HuH-7 (cell line): ENCODE measurements around the gene TMC2.
"Not testable (repeated sequence)": the region's sequence is repeated elsewhere in the genome, so short reads cannot be mapped to it uniquely, and the experiment has no call there.

ENCODE experiments used
- DNase-seq: peaks from one replicate; pipeline ENCODE4 v3.0.0; 2011; ENCODE audit warnings: low spot score

Gene TMC2, protein sequence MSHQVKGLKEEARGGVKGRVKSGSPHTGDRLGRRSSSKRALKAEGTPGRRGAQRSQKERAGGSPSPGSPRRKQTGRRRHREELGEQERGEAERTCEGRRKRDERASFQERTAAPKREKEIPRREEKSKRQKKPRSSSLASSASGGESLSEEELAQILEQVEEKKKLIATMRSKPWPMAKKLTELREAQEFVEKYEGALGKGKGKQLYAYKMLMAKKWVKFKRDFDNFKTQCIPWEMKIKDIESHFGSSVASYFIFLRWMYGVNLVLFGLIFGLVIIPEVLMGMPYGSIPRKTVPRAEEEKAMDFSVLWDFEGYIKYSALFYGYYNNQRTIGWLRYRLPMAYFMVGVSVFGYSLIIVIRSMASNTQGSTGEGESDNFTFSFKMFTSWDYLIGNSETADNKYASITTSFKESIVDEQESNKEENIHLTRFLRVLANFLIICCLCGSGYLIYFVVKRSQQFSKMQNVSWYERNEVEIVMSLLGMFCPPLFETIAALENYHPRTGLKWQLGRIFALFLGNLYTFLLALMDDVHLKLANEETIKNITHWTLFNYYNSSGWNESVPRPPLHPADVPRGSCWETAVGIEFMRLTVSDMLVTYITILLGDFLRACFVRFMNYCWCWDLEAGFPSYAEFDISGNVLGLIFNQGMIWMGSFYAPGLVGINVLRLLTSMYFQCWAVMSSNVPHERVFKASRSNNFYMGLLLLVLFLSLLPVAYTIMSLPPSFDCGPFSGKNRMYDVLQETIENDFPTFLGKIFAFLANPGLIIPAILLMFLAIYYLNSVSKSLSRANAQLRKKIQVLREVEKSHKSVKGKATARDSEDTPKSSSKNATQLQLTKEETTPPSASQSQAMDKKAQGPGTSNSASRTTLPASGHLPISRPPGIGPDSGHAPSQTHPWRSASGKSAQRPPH

DNA sequence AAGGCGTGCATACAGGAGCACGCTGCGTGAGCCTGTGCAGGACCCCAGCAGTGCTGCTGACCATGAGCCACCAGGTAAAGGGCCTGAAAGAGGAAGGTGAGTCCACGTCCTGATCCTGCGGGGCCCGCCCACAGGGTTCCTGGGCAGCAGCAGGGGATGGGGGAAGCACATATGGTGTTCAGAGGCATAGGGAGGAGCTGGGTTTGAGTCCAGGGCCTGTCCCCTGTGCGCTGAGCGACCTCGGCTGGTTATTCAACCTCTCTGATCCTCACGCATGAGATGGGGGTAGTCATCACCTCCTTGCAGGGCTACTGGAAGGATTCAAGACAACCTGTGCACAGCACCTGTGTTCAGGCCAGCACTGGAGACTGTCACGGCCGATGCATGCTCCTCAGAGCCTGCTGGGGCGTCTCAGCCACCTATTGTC lies at the start of gene TMC2:
Gene TMC2 (plus strand): TSS at position 14 of the 427 bp plus-strand sequence. CDS start 49 bp downstream, at position 63.
- DNase-seq, result no peak

DNA sequence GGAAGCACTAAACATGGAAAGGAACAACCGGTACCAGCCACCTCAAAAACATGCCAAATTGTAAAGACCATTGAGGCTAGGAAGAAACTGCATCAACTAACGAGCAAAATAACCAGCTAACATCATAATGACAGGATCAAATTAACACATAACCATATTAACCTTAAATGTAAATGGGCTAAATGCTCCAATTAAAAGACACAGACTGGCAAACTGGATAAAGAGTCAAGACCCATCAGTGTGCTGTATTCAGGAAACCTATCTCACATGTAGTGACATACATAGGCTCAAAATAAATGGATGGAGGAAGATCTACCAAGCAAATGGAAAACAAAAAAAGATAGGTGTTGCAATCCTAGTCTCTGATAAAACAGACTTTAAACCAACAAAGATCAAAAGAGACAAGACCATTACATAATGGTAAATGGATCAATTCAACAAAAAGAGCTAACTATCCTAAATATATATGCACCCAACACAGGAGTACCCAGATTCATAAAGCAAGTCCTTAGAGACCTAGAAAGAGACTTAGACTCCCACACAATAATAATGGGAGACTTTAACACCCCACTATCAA lies 33.5 kb upstream of the TMC2 start:
- DNase-seq, result not testable (repeated sequence)

DNA sequence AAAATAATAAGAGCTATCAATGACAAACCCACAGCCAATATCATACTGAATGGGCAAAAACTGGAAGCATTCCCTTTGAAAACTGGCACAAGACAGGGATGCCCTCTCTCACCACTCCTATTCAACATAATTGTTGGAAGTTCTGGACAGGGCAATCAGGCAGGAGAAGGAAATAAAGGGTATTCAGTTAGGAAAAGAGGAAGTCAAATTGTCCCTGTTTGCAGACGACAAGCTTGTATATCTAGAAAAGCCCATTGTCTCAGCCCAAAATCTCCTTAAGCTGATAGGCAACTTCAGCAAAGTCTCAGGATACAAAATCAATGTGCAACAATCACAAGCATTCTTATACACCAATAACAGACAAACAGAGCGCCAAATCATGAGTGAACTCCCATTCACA lies 31.6 kb upstream of the TMC2 start:
- DNase-seq, result not testable (repeated sequence)

DNA sequence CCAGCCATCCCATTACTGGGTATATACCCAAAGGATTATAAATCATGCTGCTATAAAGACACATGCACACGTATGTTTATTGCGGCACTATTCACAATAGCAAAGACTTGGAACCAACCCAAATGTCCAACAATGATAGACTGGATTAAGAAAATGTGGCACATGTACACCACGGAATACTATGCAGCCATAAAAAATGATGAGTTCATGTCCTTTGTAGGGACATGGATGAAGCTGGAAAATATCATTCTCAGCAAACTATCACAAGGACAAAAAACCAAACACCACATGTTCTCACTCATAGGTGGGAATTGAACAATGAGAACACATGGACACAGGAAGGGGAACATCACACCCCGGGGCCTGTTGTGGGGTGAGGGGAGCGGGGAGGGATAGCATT lies 29.9 kb upstream of the TMC2 start:
- not testable (repeated sequence) for DNase-seq

DNA sequence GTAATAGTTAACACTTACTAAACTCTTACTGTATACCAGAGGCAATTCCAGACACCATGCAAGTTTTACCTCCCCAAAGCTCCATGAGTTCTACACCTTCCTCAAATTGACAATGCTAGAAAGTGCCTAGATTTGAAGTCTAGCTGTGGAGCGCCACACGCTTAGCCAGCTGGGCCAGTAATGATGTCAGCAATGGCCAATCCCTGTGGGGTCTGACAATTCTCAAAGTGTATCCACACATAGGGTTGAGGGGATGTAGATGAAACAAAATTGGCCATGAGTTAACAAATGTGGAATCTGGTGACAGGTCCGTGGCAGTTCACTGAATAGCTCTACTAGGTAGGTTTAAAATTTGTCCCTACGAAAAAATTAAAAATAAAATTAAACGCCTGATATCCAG lies 28.9 kb upstream of the TMC2 start:
- DNase-seq, result no peak

DNA sequence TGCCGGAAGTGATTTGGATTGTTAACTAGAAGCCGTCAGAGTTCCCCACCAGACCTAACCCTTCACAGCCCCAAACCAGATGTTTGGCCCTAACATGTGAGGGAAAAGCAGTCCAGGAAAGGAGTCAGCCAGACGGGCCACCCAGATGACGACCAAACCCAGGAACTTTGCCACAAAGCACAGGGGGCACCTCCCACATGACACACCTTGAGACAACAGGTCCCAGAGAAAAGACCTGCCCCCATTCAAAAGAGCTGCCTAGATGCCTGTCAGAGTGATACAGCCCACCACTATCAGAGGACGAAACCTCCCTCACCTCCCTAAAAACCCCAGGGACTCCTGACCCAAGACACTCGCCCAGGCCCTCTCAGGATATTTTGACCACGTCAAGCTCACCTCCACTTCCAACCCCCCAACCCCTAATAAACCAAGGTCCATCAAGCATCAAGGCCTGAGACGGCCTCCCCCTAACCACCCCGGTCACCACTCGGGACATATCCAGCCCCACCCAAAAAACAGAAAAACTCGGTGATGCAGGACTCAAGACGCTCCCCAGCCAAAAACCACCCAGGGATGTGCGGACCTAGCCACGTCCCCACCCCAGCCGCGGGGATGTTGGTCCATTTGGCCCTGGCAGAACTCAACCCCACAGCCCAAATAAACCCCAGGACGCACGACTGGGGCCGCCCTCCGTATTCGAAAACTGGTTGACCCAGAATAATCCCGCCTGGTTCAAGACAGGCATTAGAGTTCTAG lies 28.3 kb upstream of the TMC2 start:
- no peak for DNase-seq

DNA sequence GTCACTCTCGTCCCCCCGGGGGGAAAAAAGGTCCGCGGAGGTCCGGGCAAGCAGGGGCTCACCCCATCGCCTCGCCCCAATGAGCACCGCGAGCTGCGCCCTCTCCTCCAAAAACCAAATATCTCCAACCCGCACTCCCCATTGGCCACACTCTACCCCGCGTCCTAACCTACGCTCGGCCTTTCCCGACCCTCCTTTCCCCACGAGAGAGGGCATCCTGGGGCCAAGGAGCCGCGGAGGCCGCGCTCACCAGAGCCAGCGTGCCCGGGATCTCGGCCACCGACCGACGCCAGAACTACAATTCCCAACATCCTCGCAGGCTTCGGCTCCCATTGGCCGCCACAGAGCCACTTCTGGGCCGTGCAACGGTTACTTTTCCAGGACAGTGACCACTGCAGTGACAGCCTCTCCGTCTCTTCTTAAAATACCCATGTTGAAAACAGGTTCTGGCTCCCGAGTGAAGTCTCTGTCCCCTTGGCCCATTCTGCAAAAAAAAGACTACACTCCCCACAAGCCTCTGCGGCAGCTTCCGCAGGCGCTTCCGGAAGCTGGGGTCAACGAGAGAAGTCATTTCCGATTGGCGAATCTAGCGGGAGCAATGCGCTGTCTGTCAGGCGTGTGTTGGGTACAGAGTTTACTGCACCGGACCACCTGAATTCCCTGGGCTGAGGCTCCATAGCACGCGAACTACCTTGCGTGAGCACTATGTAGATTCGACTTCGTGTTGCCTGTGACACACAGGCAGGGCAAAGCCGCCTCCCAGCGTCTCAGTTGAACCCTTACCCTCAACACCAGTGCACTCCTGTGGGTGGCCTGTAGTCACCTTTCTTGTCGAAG lies 27.5 kb upstream of the TMC2 start, which contains the start of gene ZNF343:
Gene ZNF343 (minus strand): TSS at position 285 of the 837 bp plus-strand sequence. CDS start 15,020 bp downstream, outside the sequence.
- peak; percentile 90 for DNase-seq

DNA sequence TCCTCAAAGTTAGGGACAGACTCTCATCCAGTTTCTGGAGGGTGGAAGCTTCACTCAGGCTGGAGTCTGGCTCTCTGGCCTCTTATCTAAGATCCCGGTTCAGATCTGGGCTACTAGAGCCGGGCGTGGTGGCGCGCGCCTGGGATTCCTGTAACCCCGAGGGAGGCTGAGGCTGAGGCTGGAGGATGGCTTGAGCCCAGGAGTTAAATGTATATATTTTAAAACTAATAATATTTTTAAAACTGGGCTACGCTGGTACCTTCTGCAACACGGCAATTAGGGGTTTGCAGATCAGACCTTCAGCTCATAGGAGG lies 26.9 kb upstream of the TMC2 start:
- DNase-seq, result no peak

DNA sequence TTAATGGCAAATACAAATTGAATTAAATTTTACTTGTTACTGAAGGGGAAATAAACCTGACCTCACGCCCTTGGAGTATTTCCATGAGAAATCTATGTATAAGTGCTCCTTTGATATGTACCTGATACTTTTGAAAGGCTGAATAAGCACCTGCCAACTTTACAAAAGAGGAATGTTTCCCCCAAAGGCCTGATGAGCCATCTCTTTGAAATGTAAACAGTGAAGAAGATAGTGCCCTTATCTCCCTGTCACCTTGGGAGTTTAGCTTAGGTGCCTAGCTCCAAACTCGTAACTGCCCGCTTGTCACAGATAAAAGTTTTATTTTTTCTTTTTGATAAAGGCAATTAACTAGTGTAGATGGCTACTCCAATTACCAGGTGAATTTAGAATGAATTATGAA lies 26.6 kb upstream of the TMC2 start:
- no peak for DNase-seq

DNA sequence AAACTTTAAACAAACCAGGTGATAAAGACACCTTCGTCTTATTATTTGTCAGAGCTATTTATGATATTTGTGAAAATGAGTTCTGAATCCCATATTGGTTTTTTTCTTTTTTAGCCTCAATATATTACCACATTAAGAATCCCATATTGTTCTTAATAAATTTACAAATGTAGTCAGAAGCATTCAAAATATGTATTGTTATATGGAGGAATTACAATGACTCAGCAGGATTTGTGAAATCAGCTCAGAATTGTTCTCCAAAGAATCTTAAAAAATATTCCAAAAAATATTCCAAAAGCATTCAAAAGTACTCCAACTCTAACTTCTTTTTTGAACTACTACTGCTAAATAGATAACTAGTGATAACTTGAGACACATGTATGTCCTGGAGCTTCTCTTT lies 21.2 kb upstream of the TMC2 start:
- DNase-seq, result no peak

DNA sequence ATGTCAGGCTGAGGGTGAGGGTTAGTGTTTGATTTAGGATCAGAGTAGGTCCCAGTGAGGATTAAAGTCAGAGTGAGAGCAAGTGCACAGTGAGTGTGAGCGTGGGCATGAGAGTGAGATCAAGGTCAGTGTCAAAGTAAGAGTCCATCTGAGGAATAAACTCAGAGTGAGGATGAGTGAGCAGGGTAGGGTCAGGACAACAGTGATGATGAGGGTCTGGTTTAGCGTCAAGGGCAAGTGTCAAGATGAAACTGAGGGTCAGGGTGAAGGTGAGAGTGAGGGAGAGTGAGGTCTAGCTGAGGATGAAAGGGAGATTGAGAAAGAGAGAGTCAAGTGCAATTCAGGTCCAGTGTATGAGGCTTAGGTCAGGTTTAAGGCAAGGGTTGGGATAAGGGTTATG lies 20.0 kb upstream of the TMC2 start:
- no peak for DNase-seq

DNA sequence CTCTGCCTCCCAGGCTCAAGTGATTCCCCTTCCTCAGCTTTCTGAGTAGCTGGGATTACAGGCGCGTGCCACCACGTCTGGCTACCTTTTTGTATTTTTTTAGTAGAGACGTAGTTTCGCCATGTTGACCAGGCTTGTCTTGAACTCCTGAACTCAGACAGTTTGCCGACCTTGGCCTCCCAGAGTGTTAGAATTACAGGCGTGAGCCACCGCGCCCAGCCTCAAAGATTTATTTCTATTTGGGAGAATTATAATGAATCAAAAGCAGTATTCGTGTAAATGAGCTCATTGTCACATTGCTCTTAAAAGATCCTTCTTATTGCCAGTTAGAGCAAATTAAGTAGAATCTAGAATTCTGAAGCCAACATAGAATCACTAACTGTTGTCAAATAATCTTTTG lies 18.3 kb upstream of the TMC2 start:
- DNase-seq, result no peak

DNA sequence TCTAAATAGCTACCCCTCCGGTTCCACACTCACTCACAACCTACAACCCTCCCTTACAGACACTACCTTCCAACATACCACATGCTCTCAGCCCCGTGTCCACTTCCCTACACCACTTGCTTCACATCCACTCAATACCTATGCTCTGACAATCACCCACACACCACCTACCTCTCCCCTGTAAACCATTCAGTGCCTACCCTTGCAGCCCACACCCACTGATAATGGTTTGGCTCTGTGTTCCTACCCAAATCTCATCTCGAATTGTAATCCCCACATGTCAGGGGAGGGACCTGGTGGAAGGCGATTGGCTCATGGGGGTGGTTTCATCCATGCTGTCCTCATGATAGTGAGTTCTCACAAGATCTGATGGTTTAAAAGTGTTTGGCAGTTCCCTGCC lies 17.8 kb upstream of the TMC2 start:
- DNase-seq, result no peak

DNA sequence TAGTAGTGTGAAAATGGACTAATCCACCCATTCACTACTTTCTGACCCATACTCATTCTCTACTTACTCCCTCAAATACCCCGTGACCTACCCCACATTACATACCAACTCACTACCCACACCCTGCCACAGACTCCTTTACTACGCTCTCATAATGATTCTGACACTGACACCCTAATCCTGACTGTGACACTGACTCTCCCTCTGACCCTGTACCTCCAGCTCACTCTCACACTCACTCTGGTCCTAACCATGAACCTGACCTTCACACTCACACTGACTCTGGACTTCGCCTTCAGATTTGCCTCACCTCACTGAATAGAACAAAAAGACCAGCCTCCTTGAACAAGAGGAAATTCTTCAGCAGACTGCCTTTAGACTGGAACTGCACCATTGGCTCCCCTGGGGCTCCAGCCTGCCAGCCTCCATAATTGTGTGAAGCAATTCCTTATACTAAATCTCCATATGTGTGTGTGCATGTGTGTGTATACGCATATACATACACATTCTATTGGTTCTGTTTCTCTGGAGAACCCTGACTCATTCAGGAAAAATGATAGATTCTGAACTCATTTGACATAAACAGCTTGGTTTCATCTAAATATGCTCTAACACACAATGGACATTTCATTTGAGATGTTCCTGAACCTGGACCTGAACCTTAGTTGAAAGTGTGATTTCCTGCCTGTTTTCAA lies 17.1 kb upstream of the TMC2 start:
- DNase-seq, result no peak

DNA sequence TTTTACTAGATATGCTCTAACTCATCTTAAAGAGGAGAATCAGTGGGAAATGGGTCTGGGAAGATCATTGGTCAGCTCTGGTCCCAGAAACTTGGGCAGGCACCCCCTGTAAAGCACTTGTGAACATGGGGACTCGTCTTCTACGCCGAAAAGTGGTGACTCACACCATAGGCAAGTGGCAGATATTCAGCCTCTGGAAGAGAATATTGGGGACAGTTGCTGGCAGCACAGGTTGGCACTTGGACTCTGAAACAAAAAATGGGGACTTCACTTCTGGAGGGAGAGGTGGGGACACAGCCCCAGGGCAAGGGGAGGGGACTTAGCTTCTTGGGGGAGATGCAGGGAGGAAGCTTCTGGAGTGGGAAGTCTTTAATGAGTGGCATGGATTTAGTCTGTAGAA lies 15.8 kb upstream of the TMC2 start:
- DNase-seq, result no peak

DNA sequence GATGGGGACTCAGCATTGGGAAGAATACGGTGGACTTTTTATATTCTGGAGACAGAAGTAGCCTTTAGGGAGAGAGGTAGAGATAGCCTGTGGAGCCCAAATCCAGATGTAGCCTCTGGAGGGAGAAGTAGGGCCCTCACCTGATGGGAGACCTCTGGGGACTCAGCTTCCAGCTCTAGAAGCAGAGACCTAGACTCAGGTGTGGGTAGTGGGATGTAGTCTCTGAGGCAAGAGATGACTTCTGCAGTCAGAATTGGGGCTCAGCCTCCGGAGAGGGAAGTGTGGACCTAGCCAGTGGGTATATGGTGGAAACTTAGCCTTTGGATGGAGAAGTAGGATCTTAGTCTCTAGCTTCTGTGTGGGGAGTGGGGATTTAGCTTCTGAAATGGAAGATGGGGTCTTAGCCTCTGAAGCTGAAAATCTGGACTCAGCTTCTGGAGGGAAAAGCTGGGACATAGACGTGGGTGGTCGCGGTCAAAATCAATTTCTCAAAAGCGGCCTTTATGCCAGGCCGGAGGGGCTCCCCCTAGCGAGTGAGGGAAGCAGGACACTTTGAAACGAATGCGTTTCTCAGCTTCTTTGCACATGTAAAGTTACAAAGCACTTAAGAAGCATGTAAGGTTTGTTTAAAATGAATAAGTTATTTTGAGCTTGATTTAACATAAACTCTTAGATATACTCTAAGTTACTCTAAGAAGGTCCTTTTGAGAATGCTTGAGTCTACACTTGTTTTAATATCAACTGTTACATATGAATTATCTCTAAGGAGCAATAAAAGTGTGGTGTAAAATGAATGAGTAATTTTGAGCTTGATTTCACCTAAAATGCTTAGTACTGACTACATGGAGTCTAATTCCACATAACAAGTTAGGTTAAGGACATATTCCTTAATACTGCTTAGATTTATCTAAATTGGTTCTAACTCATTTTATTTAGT lies 14.7 kb upstream of the TMC2 start:
- peak; percentile 62 for DNase-seq

DNA sequence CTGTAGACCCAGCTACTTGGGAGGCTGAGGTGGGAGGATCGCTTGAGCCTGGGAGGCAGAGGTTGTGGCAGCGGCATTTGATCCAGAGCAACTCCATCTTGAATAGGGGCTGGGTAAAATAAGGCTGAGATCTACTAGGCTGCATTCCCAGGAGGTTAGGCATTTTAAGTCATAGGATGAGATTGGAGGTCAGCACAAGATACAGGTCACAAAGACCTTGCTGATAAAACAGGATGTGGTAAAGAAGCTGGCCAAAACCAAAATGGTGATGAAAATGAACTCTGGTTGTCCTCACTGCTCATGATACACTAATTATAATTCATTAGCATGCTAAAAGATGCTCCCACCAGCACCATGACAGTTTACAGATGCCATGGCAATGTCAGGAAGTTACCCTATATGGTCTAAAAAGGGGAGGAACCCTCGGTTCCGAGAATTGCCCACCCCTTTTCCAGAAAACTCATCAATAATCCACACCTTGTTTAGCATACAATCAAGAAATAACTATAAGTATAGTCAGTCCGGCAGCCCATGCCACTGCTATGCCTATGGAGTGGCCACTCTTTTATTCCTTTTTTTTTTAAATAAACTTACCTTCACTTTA lies 13.4 kb upstream of the TMC2 start:
- DNase-seq, result not testable (repeated sequence)

DNA sequence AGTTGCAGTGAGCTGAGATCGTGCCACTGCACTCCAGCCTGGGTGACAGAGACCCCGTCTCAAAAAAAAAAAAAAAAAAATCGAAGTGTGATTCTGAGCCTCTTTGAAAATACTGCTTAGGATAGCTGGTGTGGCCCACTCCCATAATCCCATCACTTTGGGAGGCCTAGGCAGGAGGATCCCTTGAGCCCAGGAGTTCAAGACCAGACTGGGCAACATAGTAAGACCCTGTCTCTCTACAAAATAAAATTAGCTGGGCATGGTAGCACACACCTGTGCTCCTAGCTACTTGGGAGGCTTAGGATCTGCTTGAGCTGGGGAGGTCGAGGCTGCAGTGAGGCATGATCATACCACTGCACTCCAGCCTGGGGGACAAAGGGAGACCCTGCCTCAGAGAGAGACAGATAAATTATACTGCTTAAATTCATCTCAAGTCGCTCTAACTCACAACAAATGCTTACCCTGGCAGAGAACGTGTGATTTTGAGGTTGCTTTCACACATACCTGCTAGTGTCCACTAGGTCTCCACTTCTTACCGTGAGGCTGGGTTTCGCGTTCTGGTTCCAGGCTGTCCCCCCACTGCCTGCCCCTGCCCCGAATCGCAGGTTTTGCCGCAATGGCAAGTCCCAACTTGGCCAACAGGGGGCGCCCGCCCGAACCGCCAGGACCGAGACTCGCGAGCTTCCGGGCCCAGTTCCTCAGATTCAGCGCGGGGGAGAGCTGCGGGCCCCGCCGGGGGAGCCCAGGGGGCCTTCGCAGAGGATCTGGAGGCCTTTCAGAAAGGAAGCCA lies 12.3 kb upstream of the TMC2 start:
- peak; percentile 82 for DNase-seq
